Limb (tissue), 2 donors: ENCODE data around the gene GINS2.

Source experiments
- DNase-seq, 2 donors: peaks; one replicate each; pipeline ENCODE4 v3.0.0-alpha.2; 2016; ENCODE audit errors: extremely low spot score in 2 of 2

The GINS2 gene

DNA sequence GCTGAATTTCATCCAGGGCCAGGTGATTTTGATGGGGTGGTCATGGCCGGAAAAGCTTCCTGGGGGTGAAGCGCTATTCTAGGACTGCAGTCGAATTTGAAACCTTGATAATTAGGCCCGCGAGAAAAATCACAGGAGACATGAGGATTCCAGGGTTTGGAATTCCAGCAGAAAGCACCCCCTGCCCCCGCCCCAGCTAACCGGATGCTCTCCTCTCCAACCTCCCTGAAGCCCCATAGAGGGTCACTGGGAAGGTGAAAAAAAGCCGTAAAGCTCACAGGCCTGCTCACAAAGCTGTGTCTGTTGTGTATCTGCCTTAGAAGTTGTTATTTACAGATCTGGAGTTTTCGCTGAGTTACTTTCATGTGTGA, 1.2 kb upstream of the GINS2 start:
- no peak for DNase-seq

GRCh38 chr16:85689285-85689949, 663 bp upstream of the GINS2 start:
- no peak for DNase-seq

DNA sequence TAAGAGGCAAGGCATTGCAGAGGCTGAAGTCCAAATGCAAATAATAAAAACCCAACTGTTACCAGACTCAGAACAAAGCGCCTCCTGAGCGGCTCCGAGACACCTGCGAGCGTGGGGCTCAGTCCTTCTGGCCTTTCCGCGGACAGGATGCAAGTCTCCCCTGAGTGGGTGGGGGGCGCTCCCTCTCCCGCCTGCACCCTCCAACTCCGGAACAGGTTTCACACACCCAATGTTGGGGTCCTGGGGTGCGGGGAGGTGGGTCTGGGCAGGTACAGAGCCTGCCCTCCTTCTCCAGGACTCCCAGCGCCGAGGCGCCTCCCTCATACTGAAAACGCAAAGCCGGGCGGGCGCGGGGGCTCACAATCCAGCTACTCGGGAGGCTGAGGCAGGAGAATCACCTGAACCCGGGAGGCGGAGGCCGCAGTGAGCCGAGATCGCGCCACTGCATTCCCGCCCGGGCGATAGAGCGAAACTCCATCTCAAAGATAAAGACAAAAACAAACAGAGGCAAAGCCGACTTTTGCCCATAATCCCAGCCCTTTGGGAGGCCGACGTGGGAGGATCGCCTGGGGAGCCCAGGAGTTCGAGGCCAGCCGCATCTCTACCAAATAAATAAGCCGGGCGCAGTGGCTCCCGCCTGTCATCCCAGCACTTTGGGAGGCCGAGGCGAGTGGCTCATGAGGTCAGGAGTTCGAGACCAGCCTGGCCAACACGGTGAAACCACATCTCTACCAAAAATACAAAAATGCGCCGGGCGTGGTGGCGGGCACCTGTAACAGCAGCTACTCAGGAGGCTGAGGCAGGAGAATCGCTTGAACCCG, 893 bp downstream of the GINS2 start:
- no peak for DNase-seq

GRCh38 chr16:85686912-85687591, 1.7 kb downstream of the GINS2 start:
- DNase-seq, result no peak

- no peak for DNase-seq
Observed at GRCh38 chr16:85685251-85685650, 3.5 kb downstream of the GINS2 start.

DNA sequence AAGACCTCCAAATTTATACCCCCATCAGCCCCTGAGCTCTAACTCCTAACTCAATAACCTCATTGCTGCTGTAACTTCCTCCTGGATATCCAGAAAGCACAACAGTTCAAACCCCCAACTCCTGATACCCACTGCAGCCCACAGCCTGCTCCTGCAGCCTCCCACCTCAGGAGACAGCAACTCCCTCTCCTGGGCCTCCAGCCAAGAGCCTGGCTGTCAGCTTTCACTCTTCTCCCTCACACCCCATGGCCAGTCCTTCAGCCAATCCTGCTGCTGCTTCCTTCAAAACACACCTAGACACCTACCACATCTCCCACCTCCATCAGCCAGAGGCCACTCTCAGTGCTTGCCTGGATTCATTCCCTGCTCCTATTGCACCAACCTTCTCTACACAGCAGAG, 5.4 kb downstream of the GINS2 start:
- no peak for DNase-seq

GRCh38 chr16:85682516-85682915, 6.2 kb downstream of the GINS2 start:
- no peak for DNase-seq

DNA sequence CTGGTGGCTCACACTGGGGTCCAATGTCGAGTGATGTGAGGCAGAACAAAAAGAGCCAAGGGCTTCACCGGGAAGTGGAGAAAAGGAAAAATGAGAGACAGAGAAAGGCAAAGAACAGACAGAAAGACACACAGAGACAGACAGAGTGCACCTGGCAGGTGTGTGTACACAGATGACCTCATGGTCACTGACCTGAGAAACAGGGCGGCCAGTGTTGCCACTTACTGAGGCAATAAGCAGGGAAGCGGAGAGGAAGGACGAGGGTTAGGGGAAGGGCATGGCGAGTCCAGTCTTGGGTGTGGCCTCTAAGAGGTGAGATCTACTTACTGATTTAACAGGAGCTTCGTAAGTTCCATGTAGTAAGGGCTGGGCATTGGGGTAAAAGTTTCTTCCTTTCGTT, 7.5 kb downstream of the GINS2 start:
- DNase-seq, result no peak

DNA sequence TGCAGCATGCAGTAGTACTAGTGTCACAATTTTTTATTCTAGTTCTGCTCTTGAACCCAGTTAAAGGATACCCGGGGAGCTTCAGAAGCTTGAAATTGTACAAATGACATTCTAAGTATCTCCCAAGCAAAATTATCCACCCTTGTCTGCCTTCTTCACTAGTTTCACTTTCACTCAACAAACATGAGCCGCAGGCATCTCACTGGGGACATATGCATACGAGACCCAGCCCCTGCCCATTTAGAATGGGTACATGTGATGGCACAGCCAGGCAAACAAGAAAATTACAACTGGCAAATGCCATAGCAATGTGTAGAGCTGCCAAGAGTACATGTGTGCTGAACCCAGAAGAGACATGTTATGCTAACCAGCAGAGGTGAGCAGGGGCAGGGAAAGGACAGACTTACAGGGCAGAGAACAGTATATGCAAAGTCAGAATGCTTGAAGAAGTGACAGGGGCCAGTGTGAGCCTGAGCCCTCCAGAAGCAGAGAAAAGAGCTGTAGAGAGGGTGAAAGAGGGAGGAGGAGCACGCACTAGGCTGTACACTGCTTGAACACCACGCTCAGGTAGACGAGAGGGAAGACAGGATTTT, 8.3 kb downstream of the GINS2 start:
- no peak for DNase-seq

- no peak for DNase-seq
Observed at GRCh38 chr16:85679870-85680269, 8.9 kb downstream of the GINS2 start.

- DNase-seq, result no peak
Observed at GRCh38 chr16:85678821-85679220, 9.9 kb downstream of the GINS2 start.

- no peak for DNase-seq
Observed at GRCh38 chr16:85678016-85678415, 10.7 kb downstream of the GINS2 start.

DNA sequence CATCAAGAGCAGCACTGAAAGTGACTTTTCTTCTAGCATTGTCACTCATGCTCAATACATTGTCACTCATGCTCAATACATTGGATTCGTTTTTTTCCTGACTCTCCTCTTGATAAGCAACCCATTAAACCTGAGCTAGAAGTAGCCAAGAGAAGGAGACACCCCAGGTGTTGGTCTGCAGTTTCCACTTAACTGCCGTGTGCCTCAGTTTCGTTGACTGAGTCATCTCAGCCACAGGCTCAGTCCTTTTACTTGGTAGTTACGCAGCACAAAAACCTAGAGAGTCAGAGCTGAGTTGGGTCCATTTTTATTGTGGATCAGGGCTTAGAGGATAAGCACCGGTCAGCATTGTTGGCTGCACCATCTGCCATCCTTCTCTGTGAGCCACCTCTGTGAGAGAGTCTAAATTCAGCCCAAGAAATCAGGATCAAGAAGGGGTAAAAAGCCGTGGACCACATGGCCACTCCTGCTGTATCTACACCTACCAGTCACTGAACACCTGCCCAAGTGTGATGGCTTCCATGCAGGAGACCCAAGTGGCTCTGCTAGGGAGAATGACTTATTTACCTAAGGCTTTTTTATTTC, 11.3 kb downstream of the GINS2 start:
- no peak for DNase-seq

DNA sequence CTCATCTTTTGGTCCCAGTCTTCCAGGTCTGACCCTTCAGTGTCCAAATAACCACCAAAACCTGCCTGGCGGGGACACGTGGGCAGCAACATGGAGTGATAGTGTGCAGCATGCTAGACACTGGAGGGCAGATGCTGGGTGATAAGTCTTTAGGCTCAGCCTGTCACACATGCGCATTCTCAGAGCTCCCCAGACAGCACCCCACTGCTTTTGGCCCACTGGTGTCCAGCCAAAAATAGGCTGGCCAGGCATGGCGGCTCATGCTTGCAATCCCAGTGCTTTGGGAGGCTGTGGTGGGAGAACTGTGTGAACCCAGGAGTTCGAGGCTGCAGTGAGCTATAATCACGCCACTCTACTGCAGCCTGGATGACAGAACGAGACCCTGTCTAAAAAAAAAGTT, 12.3 kb downstream of the GINS2 start:
- DNase-seq, result no peak

DNA sequence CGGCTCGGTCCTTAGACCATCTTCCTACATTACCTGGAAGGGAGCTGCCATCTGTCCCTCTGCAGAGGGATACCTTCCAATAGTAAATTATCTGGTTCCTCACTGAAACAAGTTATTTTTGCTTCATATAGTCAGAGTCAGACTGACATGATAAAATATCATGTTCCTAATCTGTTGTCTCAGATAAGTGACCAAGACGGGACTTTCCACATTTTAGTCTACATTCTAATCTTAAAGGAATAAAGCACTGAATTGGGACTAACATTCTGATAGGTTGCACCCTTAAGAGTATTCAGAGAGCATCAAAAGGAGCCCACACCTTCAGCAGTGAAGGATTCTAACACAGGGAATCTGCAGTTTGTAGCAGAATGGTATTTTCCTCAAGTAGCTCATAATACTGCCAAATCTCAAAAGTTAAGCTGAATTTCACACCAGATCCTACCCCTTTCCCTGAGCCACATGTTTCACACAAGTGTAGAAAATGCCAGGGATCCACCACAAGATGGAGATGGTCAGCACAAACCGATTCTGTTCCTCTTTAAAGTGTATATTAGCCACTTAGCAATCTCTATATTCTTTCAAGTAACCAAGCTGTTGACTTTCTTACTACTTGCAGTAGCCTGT, 13.4 kb downstream of the GINS2 start:
- DNase-seq, result no peak

DNA sequence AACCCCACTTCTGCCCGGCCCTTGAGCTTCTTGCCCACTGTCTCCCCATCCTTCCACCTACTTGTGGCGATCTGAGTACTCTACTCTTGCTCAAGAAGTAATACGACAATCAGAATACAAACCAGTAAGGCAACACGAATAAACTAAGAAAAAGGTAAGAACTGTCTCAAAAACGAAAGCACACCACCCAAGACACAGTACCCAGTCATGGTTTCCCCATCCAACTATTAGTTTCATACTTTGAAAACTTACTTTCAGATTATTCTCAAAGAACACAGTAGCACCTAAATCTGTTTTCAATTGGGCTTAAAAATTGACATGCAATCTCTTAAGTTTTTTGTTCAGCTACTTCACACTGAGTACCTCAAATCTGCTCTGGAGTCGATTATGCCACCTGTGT, 13.9 kb downstream of the GINS2 start:
- no peak for DNase-seq

GRCh38 chr16:85674418-85674755, 14.4 kb downstream of the GINS2 start:
- no peak for DNase-seq

DNA sequence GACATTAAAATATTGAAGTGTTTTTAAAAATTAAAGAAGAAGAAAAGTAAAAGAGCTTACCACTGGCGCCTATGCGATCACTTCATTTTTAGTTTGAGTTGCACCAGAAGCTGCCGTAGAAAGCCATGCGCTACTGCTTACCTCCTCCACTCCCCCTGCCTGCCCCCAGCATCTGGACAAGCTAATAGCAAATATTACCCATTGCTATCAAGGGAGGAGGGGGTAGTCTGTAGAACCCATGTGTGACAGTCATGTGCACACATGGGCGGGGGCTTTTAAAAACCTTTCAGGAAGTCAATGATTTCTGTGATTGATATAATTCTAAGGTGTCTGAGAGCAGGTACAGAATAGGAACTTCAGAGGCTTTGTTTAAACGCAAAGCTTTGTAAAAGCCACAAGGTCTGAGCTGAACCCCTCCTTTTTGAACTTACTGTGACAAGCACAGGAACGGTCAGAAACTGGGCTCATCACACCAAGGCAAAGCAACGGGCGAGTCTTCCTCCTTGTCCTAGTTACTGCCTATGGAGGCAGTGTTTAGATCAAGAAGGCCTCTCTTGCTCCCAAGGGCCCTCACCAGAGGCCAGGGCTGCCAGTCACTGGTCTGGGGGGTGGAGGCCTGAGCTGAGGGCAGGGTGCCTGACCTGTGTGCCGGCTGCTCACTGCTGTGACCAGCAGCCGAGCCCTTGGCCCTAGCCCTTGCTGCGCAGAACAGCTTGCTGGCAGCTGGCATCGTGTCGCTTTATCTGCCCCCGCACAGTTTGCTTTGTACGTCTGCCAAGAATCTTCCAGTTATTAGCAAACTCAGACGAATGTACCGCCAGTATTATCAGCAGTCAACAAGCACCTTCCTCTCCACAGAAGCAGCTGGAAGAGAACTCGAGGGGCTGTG, 15.0 kb downstream of the GINS2 start:
- DNase-seq, result no peak

GRCh38 chr16:85670840-85671239, 17.9 kb downstream of the GINS2 start:
- DNase-seq, result no peak

- DNase-seq, result no peak
Observed at GRCh38 chr16:85668676-85669424, 19.9 kb downstream of the GINS2 start.
